OCI-LY1 (cell line): ENCODE results near the gene IFIT3.

Experiments used
- H2AFZ ChIP-seq: fragments of 200-600 bp; sonication (generic), shearing (Covaris generic); 2 replicates; pipeline ENCODE4 v1.6.0; 2014; ENCODE audit warnings: antibody characterized with exemption, mild to moderate bottlenecking, low read length
- H3F3A ChIP-seq: fragments of 200-600 bp; sonication (generic), shearing (Covaris generic); 2 replicates; pipeline ENCODE4 v1.6.0; 2014; ENCODE audit warnings: mild to moderate bottlenecking, antibody characterized with exemption, low read length, moderate library complexity; ENCODE audit not compliant: insufficient read depth
- H3K27ac ChIP-seq: fragments of 200-600 bp; sonication (generic); 2 replicates; pipeline ENCODE4 v1.5.1; 2014; ENCODE audit warnings: low read length, mixed run types, mild to moderate bottlenecking, low read depth; ENCODE audit not compliant: poor library complexity, severe bottlenecking
- H3K27me3 ChIP-seq: fragments of 200-600 bp; sonication (generic); 2 replicates; pipeline ENCODE4 v1.6.0; 2014; ENCODE audit warnings: antibody characterized with exemption, mild to moderate bottlenecking, low read length, moderate library complexity; ENCODE audit not compliant: insufficient read depth
- H3K36me3 ChIP-seq: fragments of 200-600 bp; sonication (generic); 2 replicates; pipeline ENCODE4 v1.6.1; 2014; ENCODE audit warnings: mild to moderate bottlenecking, antibody characterized with exemption, low read length, moderate library complexity, mixed read lengths; ENCODE audit not compliant: insufficient read depth
- H3K4me1 ChIP-seq: fragments of 200-600 bp; sonication (generic); 2 replicates; pipeline ENCODE4 v1.5.1; 2014; ENCODE audit warnings: mild to moderate bottlenecking, low read length, moderate library complexity; ENCODE audit not compliant: insufficient read depth, severe bottlenecking
- H3K4me2 ChIP-seq: fragments of 200-600 bp; sonication (generic), shearing (Covaris generic); 2 replicates; pipeline ENCODE4 v1.6.1; 2014; ENCODE audit warnings: low read length
- H3K4me3 ChIP-seq: fragments of 200-600 bp; sonication (generic); 2 replicates; pipeline ENCODE4 v1.5.1; 2014; ENCODE audit warnings: low read length, low read depth, mild to moderate bottlenecking, mixed read lengths; ENCODE audit not compliant: poor library complexity, severe bottlenecking
- H3K79me2 ChIP-seq: fragments of 200-600 bp; shearing (Covaris generic); 2 replicates; pipeline ENCODE4 v1.6.1; 2016; ENCODE audit warnings: mixed run types, low read length, mixed read lengths; ENCODE audit not compliant: insufficient read depth
- H3K9ac ChIP-seq: fragments of 200-600 bp; sonication (generic), shearing (Covaris generic); 2 replicates; pipeline ENCODE4 v1.6.1; 2014; ENCODE audit warnings: mild to moderate bottlenecking, low read length, mixed read lengths
- H3K9me2 ChIP-seq: fragments of 200-600 bp; sonication (generic), shearing (Covaris generic); 2 replicates; pipeline ENCODE4 v1.6.1; 2014; ENCODE audit warnings: low read depth, mild to moderate bottlenecking, low read length, mixed read lengths
- H3K9me3 ChIP-seq: fragments of 200-600 bp; shearing (Covaris generic); 2 replicates; pipeline ENCODE4 v1.6.1; 2014; ENCODE audit warnings: low read length, mixed read lengths
- H4K20me1 ChIP-seq: fragments of 200-600 bp; sonication (generic), shearing (Covaris generic); 2 replicates; pipeline ENCODE4 v1.6.0; 2016; ENCODE audit warnings: mild to moderate bottlenecking, low read length; ENCODE audit not compliant: insufficient read depth
- CTCF ChIP-seq: fragments of 200-600 bp; sonication (generic), shearing (Covaris generic); IDR thresholded peaks from 2 replicates; pipeline ENCODE4 v1.5.1; 2017; ENCODE audit warnings: mild to moderate bottlenecking, antibody characterized with exemption, low read length, moderate library complexity, mixed read lengths
- EZH2 ChIP-seq: fragments of 200-600 bp; sonication (generic), shearing (Covaris generic); IDR thresholded peaks from 2 replicates; pipeline ENCODE4 v1.8.0; 2017; ENCODE audit warnings: borderline replicate concordance, mixed run types, mild to moderate bottlenecking, antibody characterized with exemption, low read length, moderate library complexity, mixed read lengths

The IFIT3 gene

DNA sequence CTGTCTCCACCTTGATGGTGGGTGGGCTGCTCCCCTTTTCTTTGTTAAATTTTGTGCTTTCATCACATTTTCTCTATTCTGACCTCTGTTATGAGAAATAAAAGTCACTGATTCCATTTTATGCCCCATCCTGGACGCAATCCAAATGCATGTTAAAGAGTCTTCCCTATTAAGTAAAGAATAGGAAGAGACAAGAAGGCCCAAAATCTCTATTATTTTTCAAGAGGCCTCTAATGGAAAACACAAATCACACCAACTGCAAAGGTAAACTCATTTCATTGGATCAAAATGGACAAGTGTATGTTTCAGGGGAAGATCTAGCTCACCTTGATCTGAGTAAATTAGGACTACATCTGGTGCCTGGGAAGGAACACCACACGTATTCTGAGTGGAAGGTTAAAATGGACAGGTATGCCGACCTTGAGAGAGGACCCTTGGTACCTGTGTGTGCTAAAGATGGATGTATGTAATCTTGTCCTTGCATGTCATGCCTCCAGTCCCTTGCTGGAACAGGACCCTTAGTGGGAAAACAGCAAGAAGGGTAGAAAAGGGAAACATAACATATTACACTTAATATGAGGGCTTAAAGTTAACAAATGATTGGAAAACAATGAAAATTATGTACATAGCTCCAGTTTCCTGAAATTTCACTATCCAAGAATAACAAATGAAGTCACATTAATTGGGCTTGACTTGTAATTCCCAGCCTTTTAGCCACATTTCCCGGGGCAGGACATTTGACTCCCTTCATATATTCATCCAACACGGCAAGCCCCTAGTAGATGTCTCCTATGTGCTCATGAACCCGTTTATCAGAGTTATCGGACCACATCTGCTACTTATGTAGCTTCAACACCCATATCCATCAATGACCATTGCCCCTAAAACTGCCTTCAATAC, 18.4 kb upstream of the IFIT3 start:
- Histone ChIP-seq H3F3A (no peaks in the 10 kb centered on the region), H3K4me3 (no peak overlapping the region), H4K20me1 (no peaks in the 10 kb centered on the region), H3K9ac (no peak overlapping the region), H3K4me1 (no peaks in the 10 kb centered on the region), H3K27ac (no peak overlapping the region), H3K27me3 (no peaks in the 10 kb centered on the region), H3K9me3 (no peaks in the 10 kb centered on the region), H2AFZ (no peak overlapping the region), H3K4me2 (no peak overlapping the region), H3K36me3 (no peaks in the 10 kb centered on the region), H3K9me2 (no peaks in the 10 kb centered on the region), H3K79me2 (no peaks in the 10 kb centered on the region)
- TF ChIP-seq CTCF (no peak), EZH2 (no peak)

DNA sequence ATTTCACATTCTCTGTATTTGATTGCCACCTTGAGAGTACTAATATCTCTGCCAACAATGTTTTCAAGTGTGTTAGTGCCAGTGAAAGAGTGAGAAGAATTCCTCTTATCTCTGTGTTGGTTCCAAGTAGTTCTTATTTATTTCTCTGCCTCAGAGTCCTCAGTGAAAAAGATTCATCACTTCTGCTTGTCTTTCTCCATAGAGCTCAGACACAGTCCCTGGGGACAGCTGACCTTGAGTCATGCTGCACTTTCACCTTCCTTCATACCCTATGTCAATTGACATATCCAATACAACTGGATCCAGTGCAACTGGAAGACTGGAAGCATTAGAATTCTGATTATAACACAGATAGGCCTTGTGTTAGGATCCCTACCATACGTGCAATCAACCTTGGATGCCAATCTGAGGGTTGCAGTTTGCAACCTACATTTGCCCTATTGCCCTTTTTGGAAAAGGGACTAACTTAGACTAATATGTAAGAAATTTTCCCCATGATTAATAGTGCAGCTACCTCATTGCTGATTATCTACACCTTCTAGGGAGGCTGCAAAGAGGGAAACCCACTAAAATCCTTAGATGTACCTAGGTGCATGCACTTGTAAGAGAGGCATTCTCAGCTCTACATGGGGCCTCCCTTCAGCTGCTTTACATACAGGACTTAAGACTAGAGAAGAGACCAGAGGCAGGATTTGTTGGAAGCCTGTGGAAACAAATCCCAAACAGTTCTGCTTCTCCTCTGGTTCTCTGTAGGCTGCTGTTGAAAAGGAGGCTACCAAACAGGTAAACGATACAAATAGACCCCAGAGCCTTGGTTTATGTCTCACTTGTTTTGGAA, 17.5 kb upstream of the IFIT3 start:
- H3K27ac ChIP-seq, result no peak overlapping the region
- no peaks in the 10 kb centered on the region for H3K9me2 ChIP-seq
- H3K27me3 ChIP-seq, result no peaks in the 10 kb centered on the region
- no peaks in the 10 kb centered on the region for H3K4me1 ChIP-seq
- no peak overlapping the region for H3K9ac ChIP-seq
- no peaks in the 10 kb centered on the region for H4K20me1 ChIP-seq
- H2AFZ ChIP-seq, result no peak overlapping the region
- H3K4me3 ChIP-seq, result no peak overlapping the region
- H3K4me2 ChIP-seq, result no peak overlapping the region
- no peaks in the 10 kb centered on the region for H3K36me3 ChIP-seq
- no peak for TF ChIP-seq EZH2
- no peak for TF ChIP-seq CTCF
- no peaks in the 10 kb centered on the region for H3K9me3 ChIP-seq
- no peaks in the 10 kb centered on the region for H3F3A ChIP-seq
- no peaks in the 10 kb centered on the region for H3K79me2 ChIP-seq

DNA sequence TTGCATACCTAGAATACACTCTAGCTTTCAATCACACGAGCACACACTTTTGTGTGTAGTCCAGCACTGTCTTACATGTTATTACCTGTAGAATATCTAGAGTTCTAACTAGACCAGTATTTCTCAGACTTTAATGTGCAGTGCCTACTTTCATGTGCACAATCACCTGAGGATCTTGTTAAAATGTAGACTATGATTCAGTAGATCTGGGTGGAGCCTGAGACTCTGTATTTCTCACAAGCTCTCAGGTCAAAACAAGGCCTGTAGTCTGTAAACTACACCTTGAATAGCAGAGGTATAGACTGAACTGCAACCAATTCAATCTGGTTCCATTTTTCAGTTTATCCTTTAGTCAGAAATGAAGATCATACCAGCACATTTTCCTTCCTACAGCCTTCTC, 14.8 kb upstream of the IFIT3 start:
- Histone ChIP-seq H3K4me2 (no peak overlapping the region), H2AFZ (no peak overlapping the region), H3K9me2 (no peaks in the 10 kb centered on the region), H3K27me3 (no peaks in the 10 kb centered on the region), H3K4me3 (no peak overlapping the region), H3K36me3 (no peaks in the 10 kb centered on the region), H4K20me1 (no peaks in the 10 kb centered on the region), H3K27ac (no peak overlapping the region), H3K9ac (no peak overlapping the region), H3K4me1 (no peaks in the 10 kb centered on the region), H3F3A (no peaks in the 10 kb centered on the region), H3K79me2 (no peaks in the 10 kb centered on the region), H3K9me3 (no peaks in the 10 kb centered on the region)
- TF ChIP-seq CTCF (no peak), EZH2 (no peak)
